H54 (cell line): ENCODE results near the gene KRR1.
"Not testable (repeated sequence)": the region's sequence is repeated elsewhere in the genome, so short reads cannot be mapped to it uniquely, and the experiment has no call there.

Experiments used
- DNase-seq: peaks from one replicate; pipeline ENCODE4 v3.0.0; 2011; ENCODE audit warnings: low spot score, mixed read lengths; ENCODE audit not compliant: insufficient read length
- FAIRE-seq: peaks from 3 replicates; lab custom pipeline; 2011; peaks lifted over from hg19 to GRCh38; lab: Jason Lieb, UNC
- POLR2A ChIP-seq: IDR thresholded peaks from 2 replicates; pipeline ENCODE4 v1.6.1; 2011; ENCODE audit warnings: low read depth, mild to moderate bottlenecking, low read length

KRR1 gene

DNA sequence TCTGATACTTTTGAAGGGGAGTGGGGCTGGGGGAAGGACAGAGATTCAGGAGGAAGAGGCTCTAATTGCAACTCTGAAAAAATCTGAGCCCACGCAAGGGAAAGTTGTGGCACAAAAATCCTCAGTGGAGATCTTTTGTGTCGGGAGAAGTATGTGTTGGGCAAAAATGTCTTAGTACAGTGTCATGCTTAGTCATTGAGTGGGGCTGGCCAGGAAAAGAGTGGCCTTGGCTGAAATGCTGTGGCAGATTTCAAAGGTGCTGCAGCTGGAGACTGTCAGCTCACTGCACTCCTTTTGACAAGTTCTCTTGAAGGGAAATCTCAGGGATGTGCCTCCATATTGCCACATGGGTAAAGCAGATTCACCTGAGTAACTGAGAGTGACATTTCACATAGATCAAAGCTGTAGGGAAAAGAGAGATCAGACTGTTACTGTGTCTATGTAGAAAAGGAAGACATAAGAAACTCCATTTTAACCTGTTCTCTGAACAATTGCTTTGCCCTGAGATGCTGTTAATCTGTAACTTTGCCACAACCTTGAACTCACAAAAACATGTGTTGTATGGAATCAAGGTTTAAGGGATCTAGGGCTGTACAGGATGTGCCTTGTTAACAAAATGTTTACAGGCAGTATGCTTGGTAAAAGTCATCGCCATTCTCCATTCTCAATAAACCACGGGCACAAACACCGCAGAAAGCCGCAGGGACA is 66.8 kb downstream of the KRR1 start:
- DNase-seq, result peak; percentile 6
- TF ChIP-seq POLR2A, result no peak
- peak; percentile 60 for FAIRE-seq

DNA sequence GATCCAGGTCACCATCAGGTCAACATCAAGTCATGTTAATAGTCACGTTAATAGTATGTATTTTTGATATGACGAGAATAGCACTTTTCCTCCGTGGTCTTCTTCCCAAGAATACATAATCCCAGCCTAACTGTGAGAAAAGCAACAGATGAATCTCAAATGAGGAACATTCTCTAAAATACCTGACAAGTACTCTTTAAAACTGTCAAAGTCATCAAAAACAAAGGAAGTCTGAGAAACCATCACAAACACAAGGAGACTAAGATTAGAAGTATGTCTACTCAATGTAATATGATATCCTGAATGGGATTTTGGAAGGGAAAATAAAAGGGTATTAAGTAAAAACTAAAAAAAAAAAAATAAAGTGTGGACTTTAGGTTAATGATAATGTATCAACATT is 67.7 kb downstream of the KRR1 start:
- FAIRE-seq (no peak), DNase-seq (no peak)
- TF ChIP-seq POLR2A, result no peak

DNA sequence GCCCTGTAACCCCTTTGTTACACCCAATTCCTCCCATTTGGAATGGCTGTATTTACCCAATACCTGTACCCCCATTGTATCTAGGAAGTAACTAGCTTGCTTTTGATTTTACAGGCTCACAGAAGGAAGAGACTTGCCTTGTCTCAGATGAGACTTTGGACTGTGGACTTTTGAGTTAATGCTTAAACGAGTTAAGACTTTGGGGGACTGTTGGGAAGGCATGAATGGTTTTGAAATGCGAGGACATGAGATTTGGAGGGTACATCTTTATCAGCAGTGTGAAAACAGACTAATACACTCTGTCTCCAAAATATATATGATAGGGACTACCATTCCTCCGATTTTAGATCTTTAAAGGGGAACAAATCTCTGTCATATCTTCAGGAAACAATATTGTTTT is 69.0 kb downstream of the KRR1 start:
- FAIRE-seq, DNase-seq: not testable (repeated sequence)

DNA sequence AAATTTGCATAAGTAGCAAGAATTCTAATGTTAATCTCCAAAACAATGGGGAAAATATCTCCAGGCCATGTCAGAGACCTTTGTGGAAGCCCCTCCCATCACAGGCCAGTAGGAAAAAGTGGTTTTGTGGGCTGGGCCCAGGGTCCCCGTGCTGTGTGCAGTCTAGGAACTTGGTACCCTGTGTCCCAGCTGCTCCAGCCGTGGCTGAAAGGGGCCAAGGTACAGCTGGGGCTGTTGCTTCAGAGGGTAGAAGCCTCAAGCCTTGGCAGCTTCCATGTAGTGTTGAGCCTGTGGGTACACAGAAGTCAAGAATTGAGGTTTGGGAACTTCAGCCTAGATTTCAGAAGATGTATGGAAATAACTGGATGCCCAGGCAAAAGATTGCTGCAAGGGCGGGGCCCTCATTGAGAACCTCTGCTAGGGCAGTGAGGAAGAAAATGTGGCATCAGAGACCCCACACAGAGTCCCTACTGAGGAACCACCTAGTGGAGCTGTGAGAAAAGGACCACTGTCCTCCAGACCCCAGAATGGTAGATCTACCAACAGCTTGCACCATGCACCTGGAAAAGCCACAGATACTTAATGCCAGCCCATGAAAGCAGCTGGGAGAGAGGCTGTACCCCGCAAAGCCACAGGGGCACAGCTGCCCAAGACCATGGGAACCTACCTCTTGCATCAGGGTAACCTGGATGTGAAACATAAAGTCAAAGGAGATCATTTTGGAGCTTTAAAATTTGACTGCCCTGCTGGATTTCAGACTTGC is 69.5 kb downstream of the KRR1 start:
- DNase-seq, FAIRE-seq: not testable (repeated sequence)
